Caco-2 (cell line): Measurements from ENCODE around the gene CRACR2B. TPM values are rescaled to one million over a fixed set of nuclear protein-coding genes. Genes with fewer than 3 reads are reported as not detected.
A peak's percentile ranks its signal among the peaks of the same experiment; 100 is the strongest.

ENCODE experiments used
- BruUV-seq: library from RNA; stranded (reverse); fragments of 400-500 nt; replicated peaks from 2 replicates; lab custom pipeline; 2021; lab: Mats Ljungman, UMichigan
- CTCF ChIA-PET: fragments of 300-600 bp; sonication (Branson Sonifier 250); formaldehyde crosslinking; loops from one replicate; lab custom pipeline; 2022; ENCODE audit warnings: antibody characterized with exemption; lab: Charles Lee
- POLR2A ChIA-PET: fragments of 300-600 bp; sonication (Branson Sonifier 250); formaldehyde crosslinking; loops from one replicate; lab custom pipeline; 2022; ENCODE audit warnings: antibody characterized with exemption; lab: Charles Lee
- DNase-seq, 2 experiments: peaks; one replicate each; pipeline versions ENCODE4 v3.0.0 to v3.0.0-alpha.2; 2020 to 2022
- H3K27me3 ChIP-seq: replicated peaks from 2 replicates; pipeline ENCODE4 v1.6.0; 2011; ENCODE audit warnings: low read length; ENCODE audit not compliant: control insufficient read depth, insufficient read depth
- H3K36me3 ChIP-seq: 2 replicates; pipeline ENCODE4 v1.5.1; 2011; ENCODE audit warnings: low read length; ENCODE audit not compliant: control insufficient read depth, insufficient read depth
- H3K4me1 ChIP-seq: fragments of 250-450 bp; sonication (Bioruptor Pico); 2 replicates; pipeline ENCODE4 v1.5.1; 2020; ENCODE audit warnings: mild to moderate bottlenecking
- H3K4me3 ChIP-seq: 2 replicates; pipeline ENCODE4 v1.5.1; 2011; ENCODE audit warnings: low read depth, mild to moderate bottlenecking, control low read depth, low read length
- H3K9me3 ChIP-seq: fragments of 250-450 bp; sonication (Bioruptor Pico); 2 replicates; pipeline ENCODE4 v1.5.1; 2020; ENCODE audit warnings: mild to moderate bottlenecking, moderate library complexity
- H3K27ac Mint-ChIP-seq: one replicate; pipeline ENCODE4 v1.8.0; 2022; ENCODE audit warnings: mixed read lengths; ENCODE audit not compliant: unreplicated experiment
- H3K27me3 Mint-ChIP-seq: one replicate; pipeline ENCODE4 v1.8.0; 2022; ENCODE audit warnings: mixed read lengths; ENCODE audit not compliant: insufficient read depth, unreplicated experiment
- H3K36me3 Mint-ChIP-seq: one replicate; pipeline ENCODE4 v1.8.0; 2022; ENCODE audit warnings: mild to moderate bottlenecking, mixed read lengths; ENCODE audit not compliant: insufficient read depth, unreplicated experiment
- H3K4me1 Mint-ChIP-seq: one replicate; pipeline ENCODE4 v1.8.0; 2022; ENCODE audit warnings: low read depth, mixed read lengths; ENCODE audit not compliant: unreplicated experiment
- H3K4me3 Mint-ChIP-seq: one replicate; pipeline ENCODE4 v1.8.0; 2022; ENCODE audit warnings: mild to moderate bottlenecking, moderate library complexity, mixed read lengths; ENCODE audit not compliant: unreplicated experiment
- H3K9me3 Mint-ChIP-seq: one replicate; pipeline ENCODE4 v1.8.0; 2022; ENCODE audit warnings: mixed read lengths; ENCODE audit not compliant: unreplicated experiment
- intact Hi-C: fragments of 100-400 bp; cut with micrococcal nuclease; formaldehyde crosslinking; loops from one replicate; pipeline ENCODE4 v1.10.0; 2022; ENCODE audit not compliant: unreplicated experiment
- total RNA-seq: library from RNA; stranded (reverse); gene quantifications from 2 replicates; pipeline ENCODE4 v1.2.3, GENCODE V29; 2022
- TF ChIP-seq, protein P1 (sequence below), 2 experiments: fragments of 200-600 bp in 1 of 2; IDR thresholded peaks; 1 replicate in 1 of 2; 2 replicates in 1 of 2; pipeline versions ENCODE4 v1.5.1 to v1.8.0; 2011 to 2022; ENCODE audit warnings: antibody characterized with exemption in 1 of 2, control low read depth in 1 of 2, inconsistent platforms in 1 of 2, low read depth in 1 of 2, low read length in 1 of 2, mild to moderate bottlenecking in 1 of 2, moderate library complexity in 1 of 2; ENCODE audit not compliant: insufficient read depth in 1 of 2, severe bottlenecking in 1 of 2, unreplicated experiment in 1 of 2

Gene CRACR2B
- total RNA-seq, 1 experiment from 2014 or later = 15.4 TPM

GRCh38 chr11:858762-859339, 31.1 kb downstream of the CRACR2B start:
- Mint-ChIP-seq H3K9me3 (no peaks in the 10 kb centered on the region), H3K36me3 (peaks cover 64% of the 10 kb centered on the region), H3K27ac (no peak overlapping the region), H3K27me3 (no peaks in the 10 kb centered on the region), H3K4me1 (no peaks in the 10 kb centered on the region), H3K4me3 (no peak overlapping the region)
- BruUV-seq = no TSS peak
- no peaks in the 10 kb centered on the region for H3K27me3 ChIP-seq
- no peaks in the 10 kb centered on the region for H3K4me1 ChIP-seq
- no peak overlapping the region for H3K4me3 ChIP-seq
- ChIA-PET POLR2A (no interaction called here), CTCF (no interaction called here)
- TF ChIP-seq, protein P1, sequence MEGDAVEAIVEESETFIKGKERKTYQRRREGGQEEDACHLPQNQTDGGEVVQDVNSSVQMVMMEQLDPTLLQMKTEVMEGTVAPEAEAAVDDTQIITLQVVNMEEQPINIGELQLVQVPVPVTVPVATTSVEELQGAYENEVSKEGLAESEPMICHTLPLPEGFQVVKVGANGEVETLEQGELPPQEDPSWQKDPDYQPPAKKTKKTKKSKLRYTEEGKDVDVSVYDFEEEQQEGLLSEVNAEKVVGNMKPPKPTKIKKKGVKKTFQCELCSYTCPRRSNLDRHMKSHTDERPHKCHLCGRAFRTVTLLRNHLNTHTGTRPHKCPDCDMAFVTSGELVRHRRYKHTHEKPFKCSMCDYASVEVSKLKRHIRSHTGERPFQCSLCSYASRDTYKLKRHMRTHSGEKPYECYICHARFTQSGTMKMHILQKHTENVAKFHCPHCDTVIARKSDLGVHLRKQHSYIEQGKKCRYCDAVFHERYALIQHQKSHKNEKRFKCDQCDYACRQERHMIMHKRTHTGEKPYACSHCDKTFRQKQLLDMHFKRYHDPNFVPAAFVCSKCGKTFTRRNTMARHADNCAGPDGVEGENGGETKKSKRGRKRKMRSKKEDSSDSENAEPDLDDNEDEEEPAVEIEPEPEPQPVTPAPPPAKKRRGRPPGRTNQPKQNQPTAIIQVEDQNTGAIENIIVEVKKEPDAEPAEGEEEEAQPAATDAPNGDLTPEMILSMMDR (IDR thresholded peaks at IDR 0.05; ENCODE audit: insufficient read depth in 1 of 2, low read depth in 1 of 2, low read length in 1 of 2, severe bottlenecking in 1 of 2, unreplicated experiment in 1 of 2) = no peak
- no peaks in the 10 kb centered on the region; the same call in 1 of the 2 replicates for H3K36me3 ChIP-seq
- H3K9me3 ChIP-seq = no peaks in the 10 kb centered on the region
- intact Hi-C loops = no loop called here
- no peak for DNase-seq

DNA sequence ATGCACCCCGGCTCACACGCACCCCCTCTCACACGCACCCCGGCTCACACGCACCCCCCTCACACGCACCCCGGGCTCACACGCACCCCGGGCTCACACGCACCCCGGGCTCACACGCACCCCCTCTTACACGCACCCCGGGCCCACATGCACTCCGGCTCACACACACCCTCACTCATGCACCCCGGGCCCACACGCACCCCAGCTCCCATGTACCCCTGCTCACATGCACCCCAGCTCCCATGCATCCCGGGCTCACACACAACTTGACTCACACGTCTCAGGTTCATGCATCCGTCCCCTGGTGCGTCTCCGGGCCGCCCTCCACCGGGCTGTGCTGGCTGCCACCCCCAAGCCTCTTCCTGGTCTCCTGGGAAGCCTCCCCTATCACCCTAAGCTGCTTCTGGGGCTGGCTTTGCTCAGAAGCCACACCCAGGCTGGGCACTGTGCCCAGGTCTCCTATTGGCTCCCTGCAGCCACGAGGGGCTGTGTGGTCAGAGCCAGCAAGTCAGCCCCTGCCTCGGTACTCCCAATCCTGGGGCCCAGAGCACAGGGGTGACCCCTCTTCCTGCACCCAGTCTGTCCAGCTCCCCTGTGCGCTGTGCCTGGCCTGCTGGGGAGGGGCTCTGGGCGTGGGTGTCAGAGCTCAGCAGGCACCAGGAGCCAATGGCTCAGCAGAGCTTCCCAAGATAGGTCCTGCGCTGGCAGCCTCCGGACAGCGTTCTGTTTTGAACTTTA, 31.8 kb downstream of the CRACR2B start:
- H3K27me3 ChIP-seq = no peaks in the 10 kb centered on the region
- ChIA-PET POLR2A (no interaction called here), CTCF (no interaction called here)
- Mint-ChIP-seq H3K9me3 (no peaks in the 10 kb centered on the region), H3K27ac (no peak overlapping the region), H3K4me1 (no peaks in the 10 kb centered on the region), H3K4me3 (no peak overlapping the region), H3K36me3 (peaks cover 65% of the 10 kb centered on the region), H3K27me3 (no peaks in the 10 kb centered on the region)
- H3K9me3 ChIP-seq = no peaks in the 10 kb centered on the region
- TF ChIP-seq, protein P1 (IDR thresholded peaks at IDR 0.05; ENCODE audit: insufficient read depth in 1 of 2, low read depth in 1 of 2, low read length in 1 of 2, severe bottlenecking in 1 of 2, unreplicated experiment in 1 of 2) = no peak
- H3K4me1 ChIP-seq = no peaks in the 10 kb centered on the region
- no peaks in the 10 kb centered on the region; the same call in 1 of the 2 replicates for H3K36me3 ChIP-seq
- no peak for DNase-seq
- no peak overlapping the region for H3K4me3 ChIP-seq
- BruUV-seq = no TSS peak
- intact Hi-C loops = no loop called here

- H3K27me3 Mint-ChIP-seq = no peaks in the 10 kb centered on the region
- Histone ChIP-seq H3K4me3 (no peak overlapping the region), H3K27me3 (no peaks in the 10 kb centered on the region), H3K36me3 (no peaks in the 10 kb centered on the region; the same call in 1 of the 2 replicates), H3K9me3 (no peaks in the 10 kb centered on the region), H3K4me1 (no peaks in the 10 kb centered on the region)
- no peaks in the 10 kb centered on the region for H3K4me1 Mint-ChIP-seq
- peaks cover 74% of the 10 kb centered on the region for H3K36me3 Mint-ChIP-seq
- H3K9me3 Mint-ChIP-seq = no peaks in the 10 kb centered on the region
- CTCF ChIA-PET = no interaction called here
- intact Hi-C loops = no loop called here
- H3K27ac Mint-ChIP-seq = peak overlapping the region; percentile 22
- TF ChIP-seq, protein P1 (IDR thresholded peaks at IDR 0.05; ENCODE audit: insufficient read depth in 1 of 2, low read depth in 1 of 2, low read length in 1 of 2, severe bottlenecking in 1 of 2, unreplicated experiment in 1 of 2) = no peak
- no peak overlapping the region for H3K4me3 Mint-ChIP-seq
- POLR2A ChIA-PET = no interaction called here
- no peak for DNase-seq
- BruUV-seq = no TSS peak
These were observed 32.8 kb downstream of the CRACR2B start for GRCh38 chr11:860234-861104.
